Activated CD4-positive, CD25-positive, alpha-beta regulatory T cell treated with anti-CD3 and anti-CD28 coated beads, Interleukin-2, amount 50 U/mL, for 24 hours (primary cell): Measurements from ENCODE around the gene PKD2.
"Not testable (repeated sequence)": the region's sequence is repeated elsewhere in the genome, so short reads cannot be mapped to it uniquely, and the experiment has no call there.

Experiments
- ATAC-seq, 2 donors: fragments of 150-1000 bp; cut with Tn5 transposase; one replicate each; pipeline ENCODE4 v1.10.0; 2021; ENCODE audit warnings: mild to moderate bottlenecking in 1 of 2, moderate library complexity in 1 of 2

PKD2 gene

GRCh38 chr4:87989765-87990164 lies 17.7 kb upstream of the PKD2 start:
- no peak for ATAC-seq

GRCh38 chr4:87995435-87995834 lies 12.0 kb upstream of the PKD2 start:
- ATAC-seq, result no peak

- ATAC-seq, result not testable (repeated sequence)
Observed at GRCh38 chr4:87999191-87999691, 8.2 kb upstream of the PKD2 start.

- ATAC-seq, result no peak
Observed at GRCh38 chr4:88001871-88002270, 5.6 kb upstream of the PKD2 start.

GRCh38 chr4:88002786-88003185 lies 4.6 kb upstream of the PKD2 start:
- no peak for ATAC-seq

- ATAC-seq, result no peak
Observed at GRCh38 chr4:88003261-88003660, 4.2 kb upstream of the PKD2 start.

GRCh38 chr4:88005076-88005475 lies 2.4 kb upstream of the PKD2 start:
- no peak for ATAC-seq

- no peak for ATAC-seq
Observed at GRCh38 chr4:88005946-88006345, 1.5 kb upstream of the PKD2 start.

GRCh38 chr4:88006956-88007303 lies 505 bp upstream of the PKD2 start:
- ATAC-seq, result no peak

GRCh38 chr4:88008122-88008742 lies 797 bp downstream of the PKD2 start:
- ATAC-seq, result peak; percentile 9 to 11

GRCh38 chr4:88008743-88009171 lies 1.3 kb downstream of the PKD2 start:
- ATAC-seq, result no peak

GRCh38 chr4:88009871-88010270 lies 2.4 kb downstream of the PKD2 start:
- no peak for ATAC-seq

- ATAC-seq, result no peak
Observed at GRCh38 chr4:88010966-88011365, 3.5 kb downstream of the PKD2 start.

- no peak for ATAC-seq
Observed at GRCh38 chr4:88012647-88013046, 5.2 kb downstream of the PKD2 start.

- ATAC-seq, result no peak
Observed at GRCh38 chr4:88014386-88014905, 7.0 kb downstream of the PKD2 start.

GRCh38 chr4:88015659-88016295 lies 8.3 kb downstream of the PKD2 start:
- no peak for ATAC-seq

GRCh38 chr4:88017516-88018297 lies 10.3 kb downstream of the PKD2 start:
- ATAC-seq, result no peak

- ATAC-seq, result no peak
Observed at GRCh38 chr4:88018466-88018865, 11.0 kb downstream of the PKD2 start.

GRCh38 chr4:88021824-88022223 lies 14.4 kb downstream of the PKD2 start:
- no peak for ATAC-seq

GRCh38 chr4:88022289-88022688 lies 14.9 kb downstream of the PKD2 start:
- ATAC-seq, result no peak

GRCh38 chr4:88025868-88026661 lies 18.6 kb downstream of the PKD2 start:
- ATAC-seq, result not testable (repeated sequence)
